ENCODE data around the gene ACAA2.
"Not testable (repeated sequence)": the region's sequence is repeated elsewhere in the genome, so short reads cannot be mapped to it uniquely, and the experiment has no call there.

Gene ACAA2

DNA sequence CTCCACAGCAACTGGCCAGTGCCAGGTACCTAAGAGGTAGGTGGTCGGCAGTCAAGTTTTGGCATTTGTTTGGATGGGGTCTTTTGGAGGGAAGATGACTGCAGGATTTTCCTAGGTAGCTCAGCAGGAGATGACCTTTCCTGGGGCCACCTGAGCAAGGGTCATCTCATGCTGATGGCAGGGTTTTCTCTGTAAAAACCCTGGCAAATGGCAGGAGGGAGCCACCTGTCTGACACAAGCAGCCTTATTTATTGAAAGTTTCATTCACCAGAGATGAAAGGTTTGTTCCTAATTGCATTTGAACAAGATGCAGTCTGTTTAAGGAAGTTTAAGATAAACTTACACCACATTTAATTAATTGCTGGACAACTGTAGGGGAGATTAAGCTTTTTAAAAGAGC lies 31.6 kb upstream of the ACAA2 start:
- DNase-seq (ENCODE audit: low read depth in 3 of 3), result no peak

DNA sequence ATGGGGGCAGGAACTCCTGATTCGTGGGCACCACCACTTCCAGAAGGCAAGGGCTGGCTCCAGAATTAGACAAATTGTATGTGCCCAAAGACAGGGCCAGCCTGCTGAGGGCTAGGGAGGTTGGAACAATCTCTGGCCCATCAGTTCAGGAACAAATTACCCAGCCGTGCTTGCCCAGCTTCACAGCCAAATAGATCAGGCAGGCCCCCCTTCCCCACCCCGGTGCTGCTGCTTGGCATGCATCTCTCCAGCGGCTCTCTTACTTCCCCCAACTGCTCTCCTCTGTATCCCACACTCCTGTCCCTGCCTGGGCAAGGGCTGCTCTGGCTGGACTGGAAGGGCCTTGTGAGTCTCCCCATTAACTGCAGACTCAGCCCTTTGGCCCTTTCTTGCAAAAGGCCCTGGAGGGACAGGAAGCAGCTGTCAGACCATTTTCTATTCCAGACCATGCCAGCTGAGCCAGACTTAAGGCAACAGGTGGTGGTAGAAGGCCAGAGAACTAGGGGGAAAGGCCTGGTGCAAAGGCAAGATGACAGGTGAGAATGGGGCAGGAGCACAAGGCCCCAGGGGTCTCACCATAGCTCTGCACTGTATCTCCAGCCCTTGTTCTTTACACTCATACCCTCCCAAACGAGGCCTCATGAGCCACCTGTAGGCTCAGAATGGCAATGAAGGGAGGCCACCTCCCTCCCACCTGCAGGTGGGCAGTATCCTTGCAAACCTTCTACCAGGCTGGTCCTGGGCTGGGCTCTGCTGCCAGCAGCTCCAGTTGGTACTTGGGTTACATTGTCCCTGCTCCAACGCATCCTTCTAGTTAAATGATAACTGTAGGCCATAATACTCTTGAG lies 30.7 kb upstream of the ACAA2 start:
- no peak for DNase-seq (ENCODE audit: low read depth in 3 of 3)

DNA sequence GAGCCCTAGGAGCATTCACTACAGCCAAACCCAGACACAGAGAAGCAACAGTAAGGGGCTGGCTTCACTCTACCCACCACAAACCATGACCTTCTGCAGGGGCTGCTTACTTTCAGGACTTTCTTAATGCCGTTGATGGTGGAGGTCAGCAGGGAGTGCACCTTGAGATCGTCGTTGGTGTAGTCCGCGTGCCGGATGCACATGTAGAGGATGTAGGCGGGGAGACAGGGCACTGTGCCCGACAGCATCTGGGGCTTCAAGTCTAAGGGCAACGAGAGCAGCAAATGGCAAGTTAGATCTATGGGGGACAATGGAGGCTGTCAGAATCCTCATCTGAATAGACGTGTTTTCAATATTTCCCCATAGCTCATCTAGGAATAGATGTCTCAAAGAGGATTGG lies 29.8 kb upstream of the ACAA2 start:
- DNase-seq (ENCODE audit: low read depth in 3 of 3), result no peak

DNA sequence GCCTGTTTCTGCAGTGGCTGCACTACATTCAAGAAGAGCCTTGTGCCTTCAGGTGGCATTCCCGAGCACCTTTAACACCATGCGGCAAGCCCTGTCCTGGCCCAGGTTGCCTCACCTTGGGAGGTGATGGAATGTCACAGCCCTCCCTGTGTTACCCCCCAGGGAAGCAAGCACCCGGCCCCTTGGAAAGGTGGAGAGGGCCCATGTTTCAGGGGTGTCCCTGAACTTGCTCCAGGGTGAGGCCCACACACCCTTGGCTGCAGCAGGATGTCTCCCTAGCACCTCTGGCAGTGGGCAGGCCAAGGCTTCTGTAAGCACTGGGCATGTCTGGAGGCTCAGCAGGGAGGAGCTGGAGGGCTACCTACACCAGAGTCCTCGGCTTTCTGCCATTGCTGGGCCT lies 29.3 kb upstream of the ACAA2 start:
- no peak for DNase-seq (ENCODE audit: low read depth in 3 of 3)

DNA sequence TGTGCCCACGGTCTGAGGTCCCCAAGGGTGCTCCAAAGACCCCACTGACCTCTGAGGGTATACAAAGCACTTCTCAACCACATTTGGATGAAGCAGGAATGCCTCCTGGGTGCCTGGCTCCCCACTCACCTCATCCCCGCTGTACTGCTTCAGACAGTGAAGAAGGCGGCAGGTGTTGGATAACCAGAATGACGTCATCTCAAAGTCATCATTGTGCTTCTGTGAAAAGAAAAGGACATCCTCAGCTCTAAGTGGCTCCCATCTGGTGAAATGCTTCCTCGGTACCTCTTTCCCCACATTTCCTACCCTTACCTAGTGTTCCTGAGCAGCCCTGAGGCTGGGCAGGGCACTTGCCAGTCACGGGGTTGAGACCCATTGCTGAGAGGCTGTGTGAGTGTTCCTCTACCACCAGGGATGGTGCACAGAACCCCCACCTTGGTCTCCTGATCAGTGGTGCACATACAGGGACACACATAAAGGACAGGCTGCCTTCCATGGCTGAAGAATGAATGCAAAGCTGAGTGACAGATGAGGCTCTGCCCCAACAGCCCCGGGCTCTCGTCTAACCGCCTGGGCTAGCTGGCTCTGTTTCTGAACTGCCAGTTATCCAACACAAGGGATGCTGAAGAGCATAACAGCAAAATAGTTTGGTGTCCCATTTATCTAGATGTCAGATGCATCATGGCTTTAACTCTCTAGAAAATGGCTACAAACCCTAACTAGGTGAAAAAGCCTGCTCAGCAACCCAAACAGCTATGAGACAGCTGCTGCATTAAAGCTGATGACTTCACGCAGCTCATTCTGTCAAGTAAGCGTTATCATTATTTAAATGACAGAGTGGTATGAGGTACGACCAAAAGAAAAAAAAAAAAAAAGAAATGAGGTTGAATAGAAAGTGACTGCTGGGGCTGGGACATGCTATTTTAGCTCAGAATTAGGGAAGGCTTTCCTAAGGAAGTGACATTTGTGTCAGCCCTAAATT lies 28.2 kb upstream of the ACAA2 start:
- no peak for DNase-seq (ENCODE audit: low read depth in 3 of 3)

DNA sequence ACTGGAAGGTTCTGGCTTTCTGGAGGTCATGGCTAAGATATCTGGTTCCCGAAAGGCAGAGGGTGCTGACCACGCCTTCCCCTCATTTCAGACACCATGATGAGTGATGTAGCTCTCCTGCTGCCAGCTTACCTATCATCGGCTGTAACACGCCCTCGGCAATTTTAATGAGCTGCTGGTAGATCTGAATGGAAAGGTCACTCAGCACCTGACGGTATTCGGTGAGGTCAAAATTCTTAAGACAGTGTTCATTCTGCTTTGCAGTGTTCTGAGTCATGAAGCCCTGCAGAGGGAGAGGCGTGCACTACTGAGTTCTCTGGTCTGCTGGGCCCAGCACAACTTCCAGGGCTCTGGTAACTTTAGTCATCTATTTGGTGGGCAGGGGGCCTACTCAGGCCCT lies 25.7 kb upstream of the ACAA2 start:
- no peak for DNase-seq (ENCODE audit: low read depth in 3 of 3)

DNA sequence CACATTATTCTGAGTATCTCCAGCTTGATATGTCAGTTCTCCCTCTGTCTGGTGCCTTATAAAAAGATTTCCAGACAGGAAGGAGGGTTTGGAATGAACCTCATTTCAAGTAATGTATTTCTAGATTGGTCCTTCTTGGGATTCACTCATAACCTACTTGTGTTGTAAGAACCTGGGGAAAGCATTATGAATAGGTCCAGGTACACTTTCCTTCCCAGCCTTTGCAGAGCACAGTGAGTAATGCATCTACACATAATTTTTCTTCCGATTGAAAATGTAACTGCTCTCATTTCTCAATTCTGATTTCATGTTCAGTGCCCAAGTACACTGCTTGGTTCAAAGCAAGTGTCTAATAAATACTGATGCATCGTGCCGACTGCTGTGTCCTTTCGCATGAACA lies 25.0 kb upstream of the ACAA2 start:
- DNase-seq (ENCODE audit: low read depth in 3 of 3), result no peak

DNA sequence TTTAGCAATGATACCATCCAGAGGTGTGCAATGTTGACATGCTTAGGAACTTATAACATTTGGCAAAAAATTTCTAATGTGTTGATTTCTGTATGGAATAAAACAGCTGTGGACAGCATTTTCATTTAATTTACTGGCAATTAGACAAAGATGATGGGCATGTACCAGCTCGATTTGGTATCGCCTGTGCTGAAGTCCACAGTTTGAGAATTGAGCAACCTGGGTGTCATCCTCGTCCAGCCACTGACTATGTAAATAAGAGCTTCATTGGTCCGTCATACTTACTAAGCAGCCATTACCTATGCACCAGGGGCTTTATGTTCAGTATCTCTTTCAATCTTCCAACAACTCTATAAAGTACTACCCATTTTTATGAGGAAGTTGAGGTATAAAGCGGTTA lies 24.6 kb upstream of the ACAA2 start:
- no peak for DNase-seq (ENCODE audit: low read depth in 3 of 3)

DNA sequence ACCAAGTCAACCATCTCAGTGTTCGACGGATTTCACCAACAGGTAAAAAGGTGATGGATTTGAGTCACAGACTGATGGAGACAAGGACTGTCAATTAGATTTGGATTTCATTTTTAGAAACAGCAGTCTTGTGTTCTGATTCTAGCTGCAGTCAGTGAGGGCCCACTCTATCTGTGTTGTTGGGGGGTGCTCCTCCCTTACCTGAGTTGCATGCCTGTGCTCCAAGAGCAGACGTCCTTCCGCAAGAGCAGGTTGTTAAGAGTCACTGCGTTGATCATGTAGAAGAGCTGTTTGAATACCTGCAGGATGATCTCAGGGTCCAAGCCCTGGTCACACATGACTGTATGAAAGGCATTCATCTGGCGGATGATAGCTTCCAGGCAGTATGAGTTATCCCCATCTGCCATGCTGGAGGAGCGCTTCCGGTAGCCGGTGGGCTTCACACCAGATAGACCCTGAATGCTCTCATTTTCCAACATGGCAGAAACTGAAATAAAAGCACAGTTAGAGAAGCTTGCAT lies 24.0 kb upstream of the ACAA2 start:
- DNase-seq (ENCODE audit: low read depth in 3 of 3), result not testable (repeated sequence)

DNA sequence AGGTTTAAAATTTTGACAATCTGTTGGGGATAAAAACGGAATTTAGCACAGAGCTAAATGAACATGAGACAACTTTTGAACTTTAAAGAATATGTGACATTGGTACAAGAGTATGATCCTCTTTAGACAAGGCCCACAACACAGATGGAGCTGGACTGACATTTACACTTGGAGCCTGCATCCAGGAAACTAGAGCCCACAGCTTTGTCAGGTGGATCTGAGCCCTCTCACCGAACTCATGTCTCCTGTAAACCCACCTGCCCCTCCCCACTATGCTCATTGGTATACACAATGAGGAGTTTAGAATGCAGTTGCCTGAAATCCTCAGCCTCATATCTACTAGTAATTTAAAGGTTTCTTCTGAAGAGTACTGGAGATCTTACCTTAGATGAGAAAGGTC lies 22.1 kb upstream of the ACAA2 start:
- DNase-seq (ENCODE audit: low read depth in 3 of 3), result no peak

DNA sequence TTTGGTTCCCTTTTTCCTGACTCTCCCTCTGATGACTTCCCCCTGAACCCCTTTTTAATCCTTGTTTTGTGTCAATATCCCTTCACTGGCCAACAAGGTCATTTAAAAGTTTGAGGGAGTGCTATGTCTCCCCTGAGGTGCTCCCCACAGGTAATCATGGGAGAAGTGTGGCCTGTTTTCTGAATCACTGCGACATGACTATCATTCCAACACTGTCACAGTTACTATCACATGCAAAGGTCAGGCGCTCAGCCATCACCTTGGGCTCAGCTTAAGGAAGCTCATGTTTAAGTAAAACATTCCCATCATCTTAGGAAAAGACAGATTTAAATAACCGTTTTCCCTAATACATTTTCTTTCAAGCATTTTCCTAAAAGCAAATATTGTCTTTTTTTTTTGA lies 20.9 kb upstream of the ACAA2 start:
- DNase-seq (ENCODE audit: low read depth in 3 of 3), result no peak

DNA sequence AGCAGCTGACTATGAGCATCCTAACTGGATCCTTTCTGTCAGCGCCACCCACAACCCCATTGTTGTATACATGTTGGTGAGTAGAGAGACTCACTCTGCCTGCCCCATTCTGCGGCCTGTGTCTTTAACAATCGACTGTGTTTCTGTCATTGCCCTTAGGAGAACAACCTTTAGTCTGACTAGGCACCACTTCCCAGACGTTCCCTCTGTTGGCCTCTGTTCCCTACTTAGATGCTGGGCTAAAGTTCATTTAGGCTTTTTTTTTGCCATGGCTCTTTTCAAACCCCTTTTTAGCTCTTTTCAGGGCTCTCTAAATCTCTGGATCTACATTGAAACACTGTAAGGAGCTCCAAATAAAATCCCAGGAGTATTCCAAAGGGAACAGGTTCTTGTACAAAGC lies 20.5 kb upstream of the ACAA2 start:
- no peak for DNase-seq (ENCODE audit: low read depth in 3 of 3)

DNA sequence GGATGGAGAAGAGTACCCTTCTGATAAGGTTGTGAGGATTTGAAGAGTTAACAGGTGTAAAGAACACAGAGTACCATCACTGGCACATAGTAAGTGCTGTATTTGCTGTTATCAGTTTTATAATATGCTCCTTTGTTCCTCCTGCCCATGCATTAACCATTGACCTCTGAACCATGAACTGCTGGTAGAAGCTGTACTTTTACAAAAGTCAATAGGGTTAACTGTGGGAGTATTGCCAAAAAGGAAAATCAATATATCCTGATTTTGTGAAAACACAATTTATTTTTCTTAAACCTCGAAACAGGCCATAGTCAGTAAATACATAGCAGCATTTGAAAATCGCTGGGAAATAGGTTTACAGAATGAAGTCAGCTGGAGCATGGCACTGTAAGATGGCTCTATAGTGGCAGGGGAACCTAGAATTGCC lies 18.9 kb upstream of the ACAA2 start:
- no peak for DNase-seq (ENCODE audit: low read depth in 3 of 3)

DNA sequence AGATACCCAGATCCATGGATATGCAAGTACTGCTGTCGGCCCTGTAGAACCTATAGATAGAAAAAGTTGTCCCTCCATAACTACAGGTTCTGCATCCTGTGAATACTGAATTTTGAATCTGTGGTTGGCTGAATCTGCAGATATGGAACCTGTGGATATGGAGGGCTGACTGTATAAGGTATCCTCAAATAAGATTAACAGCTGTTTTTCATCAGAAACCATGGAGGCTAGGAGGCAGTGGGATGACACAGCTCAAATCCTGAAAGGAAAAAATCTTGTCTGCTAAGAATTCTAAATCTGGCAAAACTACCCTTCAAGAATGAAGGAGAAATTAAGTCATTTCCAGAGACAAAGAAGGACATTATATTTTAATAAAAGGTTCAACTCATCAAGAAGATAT lies 14.7 kb upstream of the ACAA2 start:
- no peak for DNase-seq (ENCODE audit: low read depth in 3 of 3)

DNA sequence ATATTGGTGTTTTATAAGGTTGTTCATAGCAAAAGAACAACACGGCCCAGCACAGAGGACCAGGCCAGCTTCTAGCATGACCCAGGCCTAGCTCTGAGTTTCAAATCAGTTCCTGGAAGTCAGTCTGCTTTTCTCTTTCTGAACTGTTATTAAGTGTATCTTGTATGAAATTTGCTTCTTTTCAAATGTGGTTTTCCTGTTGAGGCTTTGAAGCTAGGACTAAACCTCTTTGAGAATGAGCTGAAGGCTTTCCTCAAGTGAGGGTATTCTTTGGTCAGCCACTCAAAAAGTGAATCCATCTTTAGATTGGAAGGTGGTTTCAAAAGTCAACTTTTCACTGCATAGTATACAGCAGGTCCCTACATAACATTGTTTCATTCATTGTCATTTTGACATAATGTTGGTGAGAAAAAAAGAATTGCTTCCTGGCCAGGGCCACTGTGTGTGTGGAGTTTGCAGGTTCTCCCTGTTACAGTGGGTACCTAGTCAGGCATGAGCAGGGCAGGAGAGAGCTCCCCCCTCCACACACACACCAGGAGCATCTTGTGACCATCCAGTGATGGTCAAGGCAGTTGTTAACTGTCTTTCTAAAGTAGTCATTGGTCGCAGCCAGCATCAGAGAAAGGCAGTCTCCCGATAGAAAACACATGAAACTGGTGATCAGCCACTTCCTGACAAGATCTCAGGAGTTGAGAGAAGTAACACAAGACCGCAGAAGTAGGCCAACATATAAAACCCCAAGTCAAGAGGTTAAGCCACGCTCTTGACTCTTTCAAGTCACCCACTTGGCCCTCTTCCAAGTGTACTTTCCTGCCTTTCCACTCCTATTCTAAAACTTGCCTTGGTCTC lies 6.7 kb upstream of the ACAA2 start:
- peak in 1 of 3 experiments; percentile 7 for DNase-seq (ENCODE audit: low read depth in 3 of 3)

DNA sequence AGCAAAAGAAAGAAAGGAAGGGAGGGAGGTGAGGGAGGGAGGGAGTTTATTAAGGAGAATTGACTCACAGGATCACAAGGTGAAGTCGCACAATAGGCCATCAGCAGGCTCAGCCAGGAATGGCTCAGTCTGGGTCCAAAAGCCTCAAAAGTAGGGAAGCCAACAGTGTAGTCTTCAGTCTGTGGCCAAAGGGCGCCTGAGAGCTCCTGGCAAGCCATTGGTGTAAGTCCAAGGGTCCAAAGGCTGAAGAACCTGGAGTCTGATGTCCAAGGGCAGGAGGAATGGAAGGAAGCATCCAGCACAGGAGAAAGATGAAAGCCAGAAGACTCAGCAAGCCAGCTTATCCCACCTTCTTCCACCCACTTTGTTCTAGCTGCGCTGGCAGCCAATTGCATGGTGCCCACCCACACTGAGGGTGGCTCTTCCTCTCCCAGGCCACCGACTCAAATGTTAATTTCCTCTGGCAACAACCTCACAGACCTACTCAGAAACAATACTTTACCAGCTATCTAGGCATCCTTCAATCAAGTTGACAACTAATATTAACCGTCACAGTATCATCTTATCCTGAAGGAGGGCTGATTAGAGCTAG lies 5.8 kb upstream of the ACAA2 start:
- no peak for DNase-seq (ENCODE audit: low read depth in 3 of 3)

DNA sequence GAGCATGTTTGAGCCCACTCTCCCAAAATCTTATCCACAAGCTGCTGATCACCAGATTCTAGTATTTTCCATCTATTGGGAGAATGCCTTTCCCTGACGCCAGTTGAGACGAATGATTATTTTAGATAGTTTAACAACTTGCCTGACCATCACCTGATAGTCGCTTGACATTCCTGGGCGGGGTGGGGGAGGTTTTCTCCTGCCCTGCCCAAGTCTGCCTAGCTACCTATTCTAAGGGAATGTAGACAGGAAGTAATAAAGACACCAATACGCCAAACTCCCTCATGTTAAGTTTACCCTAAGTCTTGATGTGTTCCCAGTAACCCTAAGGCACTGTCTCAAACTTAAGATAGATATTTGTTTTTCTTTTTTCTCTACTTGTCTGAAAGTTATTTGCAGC lies 4.6 kb upstream of the ACAA2 start:
- no peak for DNase-seq (ENCODE audit: low read depth in 3 of 3)

DNA sequence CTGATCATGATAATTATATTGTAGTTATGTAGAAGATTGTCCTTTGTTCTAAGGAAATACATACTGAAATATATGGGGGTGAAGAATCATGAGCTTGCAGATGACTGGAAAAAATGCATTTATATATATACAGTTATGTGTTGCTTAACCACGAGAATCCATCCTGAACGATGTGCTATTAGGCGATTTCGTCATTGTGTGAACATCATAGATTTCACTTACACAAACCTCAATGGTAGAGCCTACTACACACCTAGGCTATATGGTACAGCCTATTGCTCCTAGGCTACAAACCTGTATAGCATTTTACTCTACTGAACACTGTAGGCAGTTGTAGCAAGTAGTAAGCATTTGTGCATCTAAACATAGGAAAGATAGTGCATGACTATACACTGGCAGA lies 2.6 kb upstream of the ACAA2 start:
- DNase-seq (ENCODE audit: low read depth in 3 of 3), result no peak

DNA sequence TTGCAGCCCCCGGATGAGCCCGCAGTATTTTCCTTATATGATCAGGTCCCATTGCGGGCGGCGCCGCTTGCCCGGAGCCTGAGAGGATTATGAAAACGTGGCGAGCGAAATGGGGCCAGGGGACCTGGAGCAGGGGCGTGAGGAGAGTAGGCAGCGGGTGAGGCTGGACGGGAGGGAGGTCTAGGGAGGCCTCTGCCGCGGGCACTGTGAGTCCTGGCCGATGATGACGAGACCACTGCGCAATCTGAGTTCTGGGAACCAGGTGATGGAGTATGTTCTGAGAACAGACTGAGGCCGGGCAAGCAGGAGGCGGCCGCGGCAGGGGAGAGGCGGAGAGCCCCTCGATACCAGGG lies 790 bp upstream of the ACAA2 start:
- peak in 2 of 3 experiments; percentile 32 to 54 for DNase-seq (ENCODE audit: low read depth in 3 of 3)

DNA sequence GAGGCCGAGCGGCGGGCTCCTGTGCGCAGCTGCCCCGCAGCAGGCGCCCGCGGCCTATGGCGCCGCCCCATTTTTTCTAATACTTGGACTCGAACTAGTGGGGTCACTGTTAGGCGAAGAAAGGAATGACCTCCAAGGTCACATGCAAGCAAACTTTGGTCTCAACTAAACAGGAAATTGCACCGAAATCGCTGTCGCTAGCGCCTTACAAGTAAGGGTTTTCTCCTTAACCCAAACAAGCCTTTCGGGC lies 339 bp downstream of the ACAA2 start:
- no peak for DNase-seq (ENCODE audit: low read depth in 3 of 3)

DNA sequence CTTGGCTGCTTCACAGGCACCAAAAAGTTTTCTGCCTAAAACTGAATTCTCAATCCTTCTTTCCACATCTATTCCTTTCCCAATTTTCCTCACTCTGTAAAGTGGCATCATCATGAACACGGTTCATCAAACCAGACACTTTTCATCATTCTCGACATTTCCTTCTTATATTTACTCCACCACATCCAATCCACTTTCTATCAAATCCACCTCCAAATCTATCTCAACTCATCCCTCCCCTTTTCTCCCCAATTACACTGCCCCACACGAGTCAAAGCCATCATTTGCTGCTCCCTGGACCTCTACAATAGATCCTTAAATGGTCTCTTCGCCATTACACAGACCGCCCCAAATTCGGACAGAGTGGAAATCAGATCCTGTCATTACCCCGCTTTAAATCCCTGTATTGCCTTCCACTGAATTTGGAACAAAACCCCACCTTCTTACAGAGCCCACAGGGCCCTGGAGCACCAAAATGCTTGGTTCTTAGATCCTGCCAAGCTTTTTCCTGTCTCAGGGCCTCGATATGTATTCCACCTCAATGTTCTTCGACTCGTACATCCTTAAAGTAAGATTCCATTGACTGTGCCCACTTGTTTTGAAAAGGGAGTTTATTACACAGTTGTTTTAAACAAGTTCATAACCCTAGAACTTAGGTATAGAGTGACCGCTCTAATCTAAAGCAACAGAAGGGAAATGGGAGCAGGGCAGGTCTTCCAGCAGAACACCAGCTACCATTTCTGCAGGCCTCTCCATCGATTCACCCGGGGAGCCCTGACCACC lies 856 bp downstream of the ACAA2 start:
- DNase-seq (ENCODE audit: low read depth in 3 of 3), result no peak
